ENCODE results near the gene ARPC1A.

DNA sequence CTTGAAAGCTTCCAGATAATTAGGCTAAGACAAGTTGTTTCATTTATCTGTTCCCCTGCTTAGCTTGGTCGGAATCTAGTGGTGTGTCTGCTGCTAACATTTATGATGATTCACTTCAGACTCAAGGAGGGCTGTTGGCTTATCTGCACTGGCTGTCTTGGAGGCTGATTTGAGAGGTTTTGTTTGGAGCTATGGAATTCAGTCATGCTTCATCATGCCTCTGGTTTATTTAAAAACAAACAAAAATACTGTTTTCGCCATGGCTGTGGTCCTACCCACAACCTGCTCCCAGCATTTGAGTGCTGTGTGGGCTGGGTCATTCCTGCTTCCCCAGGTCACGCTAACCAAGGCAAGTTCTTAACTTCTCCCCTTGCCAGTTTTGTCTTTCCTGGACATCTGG lies 37.1 kb downstream of the ARPC1A start:
- TF ChIP-seq, protein P1, sequence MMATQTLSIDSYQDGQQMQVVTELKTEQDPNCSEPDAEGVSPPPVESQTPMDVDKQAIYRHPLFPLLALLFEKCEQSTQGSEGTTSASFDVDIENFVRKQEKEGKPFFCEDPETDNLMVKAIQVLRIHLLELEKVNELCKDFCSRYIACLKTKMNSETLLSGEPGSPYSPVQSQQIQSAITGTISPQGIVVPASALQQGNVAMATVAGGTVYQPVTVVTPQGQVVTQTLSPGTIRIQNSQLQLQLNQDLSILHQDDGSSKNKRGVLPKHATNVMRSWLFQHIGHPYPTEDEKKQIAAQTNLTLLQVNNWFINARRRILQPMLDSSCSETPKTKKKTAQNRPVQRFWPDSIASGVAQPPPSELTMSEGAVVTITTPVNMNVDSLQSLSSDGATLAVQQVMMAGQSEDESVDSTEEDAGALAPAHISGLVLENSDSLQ (IDR thresholded peaks at IDR 0.05): no peak
- TF ChIP-seq BHLHE40 (IDR thresholded peaks at IDR 0.05; ENCODE audit: borderline replicate concordance): no peak
- no peak for TF ChIP-seq HDGF (IDR thresholded peaks at IDR 0.05; ENCODE audit: borderline replicate concordance)
- no peak for TF ChIP-seq SP1 (IDR thresholded peaks at IDR 0.05)

Data from HEK293T (cell line).